Esophagus muscularis mucosa (tissue), 4 donors: ENCODE measurements around the gene PSMD14. TPM values are rescaled to one million over a fixed set of nuclear protein-coding genes. Genes with fewer than 3 reads are reported as not detected.
"Not testable (repeated sequence)": the region's sequence is repeated elsewhere in the genome, so short reads cannot be mapped to it uniquely, and the experiment has no call there.

Experiments used
- DNase-seq: peaks from one replicate; pipeline ENCODE4 v3.0.0-alpha.2; 2017; ENCODE audit errors: extremely low spot score
- H3K27ac ChIP-seq, 4 donors: fragments of 200-600 bp; sonication (generic); replicated peaks in 1 of 4; 1 replicate in 3 of 4; 2 replicates in 1 of 4; pipeline ENCODE4 v1.5.1; 2016 to 2019; ENCODE audit warnings: mild to moderate bottlenecking in 1 of 4
- H3K27me3 ChIP-seq, 4 donors: fragments of 200-600 bp; sonication (generic); one replicate each; pipeline versions ENCODE4 v1.5.1 to v1.6.0; 2016 to 2019
- H3K36me3 ChIP-seq, 4 donors: fragments of 200-600 bp; sonication (generic); one replicate each; pipeline ENCODE4 v1.5.1; 2016 to 2019
- H3K4me1 ChIP-seq, 4 donors: fragments of 200-600 bp; sonication (generic); one replicate each; pipeline ENCODE4 v1.5.1; 2016 to 2019
- H3K4me3 ChIP-seq, 4 donors: fragments of 200-600 bp; sonication (generic); 1 replicate in 2 of 4; 2 replicates in 2 of 4; pipeline ENCODE4 v1.5.1; 2016 to 2019; ENCODE audit warnings: mild to moderate bottlenecking in 4 of 4, moderate library complexity in 1 of 4
- H3K9me3 ChIP-seq, 4 donors: fragments of 200-600 bp; sonication (generic); 1 replicate in 3 of 4; 2 replicates in 1 of 4; pipeline ENCODE4 v1.5.1; 2016 to 2019
- CTCF ChIP-seq, 3 experiments: fragments of 200-600 bp in 2 of 3; fragments of 450-650 bp in 1 of 3; sonication (generic) in 2 of 3; IDR thresholded peaks; one replicate each; pipeline ENCODE4 v1.5.1; 2017 to 2019; ENCODE audit warnings: antibody characterized with exemption in 3 of 3, mild to moderate bottlenecking in 2 of 3, moderate library complexity in 1 of 3
- EP300 ChIP-seq: sonication (generic); formaldehyde crosslinking; IDR thresholded peaks from one replicate; pipeline ENCODE4 v1.6.1; 2017; ENCODE audit warnings: antibody characterized with exemption
- POLR2A ChIP-seq: fragments of 450-650 bp; IDR thresholded peaks from one replicate; pipeline ENCODE4 v1.6.1; 2017; ENCODE audit warnings: antibody characterized with exemption, moderate library complexity, mild to moderate bottlenecking, low read depth
- POLR2AphosphoS5 ChIP-seq, 2 donors: sonication (generic); formaldehyde crosslinking; IDR thresholded peaks; one replicate each; pipeline ENCODE4 v1.6.1; 2017; ENCODE audit warnings: antibody characterized with exemption in 2 of 2
- WGBS: methylation state at CpG from one replicate; pipeline ENCODE4 v1.1.5; 2018; 5-methylcytosine and 5-hydroxymethylcytosine counted together
- intact Hi-C: fragments of 100-400 bp; cut with DNase I; formaldehyde crosslinking; loops from one replicate; pipeline ENCODE4 v1.15.1; 2023
- total RNA-seq, 4 donors: library from RNA; depleted of rRNA; stranded (reverse); fragments of >200 nt; gene quantifications; one replicate each; pipeline versions ENCODE4 v1.1.0 to v1.2.1, GENCODE V29; 2016

Gene PSMD14
- total RNA-seq, 4 donors from 2014 or later, result 26.1 to 46.2 (median 35.7) TPM

- no peak for DNase-seq
- Histone ChIP-seq H3K4me3 (no peak overlapping the region), H3K36me3 (no peaks in the 10 kb centered on the region), H3K9me3 (no peaks in the 10 kb centered on the region), H3K27ac (no peak overlapping the region), H3K4me1 (peaks cover 0 to 39% (median 14%) of the 10 kb centered on the region in 4 donors), H3K27me3 (no peaks in the 10 kb centered on the region)
- WGBS, result 88% methylated on average over 5 of the region's 5 CpGs
- intact Hi-C loops, result no loop called here
- TF ChIP-seq POLR2A (no peak), EP300 (no peak), CTCF (IDR thresholded peaks at IDR 0.05) (no peak), POLR2AphosphoS5 (IDR thresholded peaks at IDR 0.05) (no peak)
These were observed 45.9 kb downstream of the PSMD14 start for GRCh38 chr2:161354106-161354505.

- H3K9me3 ChIP-seq, result no peaks in the 10 kb centered on the region
- intact Hi-C loops, result no loop called here
- no peaks in the 10 kb centered on the region for H3K27me3 ChIP-seq
- peaks cover 0 to 39% (median 14%) of the 10 kb centered on the region in 4 donors for H3K4me1 ChIP-seq
- DNase-seq, result no peak
- H3K4me3 ChIP-seq, result no peak overlapping the region
- TF ChIP-seq EP300 (no peak), POLR2AphosphoS5 (IDR thresholded peaks at IDR 0.05) (no peak), CTCF (IDR thresholded peaks at IDR 0.05) (no peak), POLR2A (no peak)
- 94% methylated on average over 1 of the region's 1 CpG for WGBS
- H3K36me3 ChIP-seq, result no peaks in the 10 kb centered on the region
- no peak overlapping the region for H3K27ac ChIP-seq
These were observed 46.9 kb downstream of the PSMD14 start for GRCh38 chr2:161355106-161355505.

GRCh38 chr2:161355983-161356382, 47.8 kb downstream of the PSMD14 start:
- Histone ChIP-seq H3K9me3 (no peaks in the 10 kb centered on the region), H3K4me3 (no peak overlapping the region), H3K4me1 (peaks cover 0 to 39% (median 14%) of the 10 kb centered on the region in 4 donors), H3K27me3 (no peaks in the 10 kb centered on the region), H3K36me3 (no peaks in the 10 kb centered on the region), H3K27ac (no peak overlapping the region)
- intact Hi-C loops, result no loop called here
- WGBS, result 41% methylated on average over 2 of the region's 2 CpGs
- TF ChIP-seq POLR2A (no peak), POLR2AphosphoS5 (IDR thresholded peaks at IDR 0.05) (no peak), CTCF (IDR thresholded peaks at IDR 0.05) (no peak), EP300 (no peak)
- no peak for DNase-seq

- Histone ChIP-seq H3K9me3 (peaks cover 0 to 5% (median 3%) of the 10 kb centered on the region in 4 donors), H3K4me1 (peaks cover 0 to 37% (median 14%) of the 10 kb centered on the region in 4 donors), H3K27ac (no peak overlapping the region), H3K27me3 (no peaks in the 10 kb centered on the region), H3K36me3 (no peaks in the 10 kb centered on the region), H3K4me3 (no peak overlapping the region)
- intact Hi-C loops, result no loop called here
- DNase-seq, result no peak
- TF ChIP-seq CTCF (IDR thresholded peaks at IDR 0.05), result no peak
- no peak for TF ChIP-seq POLR2A
- no peak for TF ChIP-seq EP300
- TF ChIP-seq POLR2AphosphoS5 (IDR thresholded peaks at IDR 0.05), result no peak
These were observed 48.9 kb downstream of the PSMD14 start for GRCh38 chr2:161357097-161357496.

GRCh38 chr2:161358838-161359237, 50.6 kb downstream of the PSMD14 start:
- WGBS, result 91% methylated on average over 3 of the region's 3 CpGs
- intact Hi-C loops, result no loop called here
- H3K27ac ChIP-seq, result no peak overlapping the region
- H3K36me3 ChIP-seq, result peaks cover 0 to 3% (median 1%) of the 10 kb centered on the region in 4 donors
- no peak overlapping the region for H3K4me3 ChIP-seq
- H3K4me1 ChIP-seq, result peaks cover 0 to 20% (median 2%) of the 10 kb centered on the region in 4 donors
- peaks cover 0 to 16% (median 14%) of the 10 kb centered on the region in 4 donors for H3K9me3 ChIP-seq
- TF ChIP-seq CTCF (IDR thresholded peaks at IDR 0.05) (no peak), POLR2AphosphoS5 (IDR thresholded peaks at IDR 0.05) (no peak), POLR2A (no peak), EP300 (no peak)
- no peaks in the 10 kb centered on the region for H3K27me3 ChIP-seq
- no peak for DNase-seq

- intact Hi-C loops, result not testable (repeated sequence)
These were observed 52.0 kb downstream of the PSMD14 start for GRCh38 chr2:161360095-161360654.

More at GRCh38 chr2:161360095-161360654, 52.0 kb downstream of the PSMD14 start:
- not testable (repeated sequence) for H3K4me3 ChIP-seq, H3K27ac ChIP-seq, H3K36me3 ChIP-seq, DNase-seq, H3K27me3 ChIP-seq
- Histone ChIP-seq H3K9me3 (peaks cover 0 to 16% (median 14%) of the 10 kb centered on the region in 4 donors), H3K4me1 (peaks cover 0 to 19% (median 0%) of the 10 kb centered on the region in 4 donors)
- 97% methylated on average over 8 of the region's 8 CpGs for WGBS
